NCI-H187 (cell line): ENCODE data around the gene PTPRN2.
"Not testable (repeated sequence)": the region's sequence is repeated elsewhere in the genome, so short reads cannot be mapped to it uniquely, and the experiment has no call there.

Experiments used
- DNase-seq, 2 experiments: peaks; one replicate each; lab custom pipeline; 2025; lab: John Stamatoyannopoulos, UW

Gene PTPRN2

GRCh38 chr7:158264881-158265742 lies 322.5 kb downstream of the PTPRN2 start:
- no peak for DNase-seq

- no peak for DNase-seq
Observed at GRCh38 chr7:158263964-158264748, 323.5 kb downstream of the PTPRN2 start.

- no peak for DNase-seq
Observed at GRCh38 chr7:158263110-158263963, 324.3 kb downstream of the PTPRN2 start.

- DNase-seq, result no peak
Observed at GRCh38 chr7:158262284-158263109, 325.1 kb downstream of the PTPRN2 start.

- DNase-seq, result no peak
Observed at GRCh38 chr7:158261362-158262235, 326.0 kb downstream of the PTPRN2 start.

GRCh38 chr7:158260567-158261361 lies 326.9 kb downstream of the PTPRN2 start:
- DNase-seq, result no peak

- DNase-seq, result no peak
Observed at GRCh38 chr7:158259671-158260418, 327.8 kb downstream of the PTPRN2 start.

GRCh38 chr7:158259141-158259540 lies 328.5 kb downstream of the PTPRN2 start:
- DNase-seq, result no peak

GRCh38 chr7:158258411-158259130 lies 329.1 kb downstream of the PTPRN2 start:
- DNase-seq, result no peak

GRCh38 chr7:158257516-158258410 lies 329.9 kb downstream of the PTPRN2 start:
- DNase-seq, result no peak

GRCh38 chr7:158257001-158257400 lies 330.6 kb downstream of the PTPRN2 start:
- DNase-seq, result no peak

- DNase-seq, result no peak
Observed at GRCh38 chr7:158256091-158256816, 331.4 kb downstream of the PTPRN2 start.

- DNase-seq, result no peak
Observed at GRCh38 chr7:158255558-158255957, 332.1 kb downstream of the PTPRN2 start.

- DNase-seq, result no peak
Observed at GRCh38 chr7:158255156-158255555, 332.5 kb downstream of the PTPRN2 start.

GRCh38 chr7:158253670-158254045 lies 334.0 kb downstream of the PTPRN2 start:
- not testable (repeated sequence) for DNase-seq
